Hepatocyte (in vitro differentiated cells): ENCODE measurements around the gene PNMA8C. TPM values are rescaled to one million over a fixed set of nuclear protein-coding genes. Genes with fewer than 3 reads are reported as not detected.

ENCODE experiments used
- DNase-seq: peaks from one replicate; pipeline ENCODE4 v3.0.0-alpha.2; 2016; ENCODE audit warnings: low spot score
- H2AFZ ChIP-seq: fragments of 200-600 bp; sonication (generic); 2 replicates; pipeline ENCODE4 v1.6.0; 2016; ENCODE audit warnings: antibody characterized with exemption, mild to moderate bottlenecking
- H3K27ac ChIP-seq: fragments of 200-600 bp; sonication (generic); 2 replicates; pipeline ENCODE4 v1.5.1; 2016; ENCODE audit warnings: mild to moderate bottlenecking
- H3K27me3 ChIP-seq: fragments of 200-600 bp; sonication (generic); 2 replicates; pipeline ENCODE4 v1.6.1; 2016
- H3K36me3 ChIP-seq: fragments of 200-600 bp; sonication (generic); replicated peaks from 2 replicates; pipeline ENCODE4 v1.5.1; 2016; ENCODE audit warnings: low read depth; ENCODE audit not compliant: insufficient read depth
- H3K4me1 ChIP-seq: fragments of 200-600 bp; sonication (generic); 2 replicates; pipeline ENCODE4 v1.5.1; 2016; ENCODE audit warnings: mild to moderate bottlenecking, moderate library complexity; ENCODE audit not compliant: insufficient read depth
- H3K4me2 ChIP-seq: fragments of 200-600 bp; sonication (generic); 2 replicates; pipeline ENCODE4 v1.6.0; 2016
- H3K4me3 ChIP-seq: fragments of 200-600 bp; sonication (generic); 2 replicates; pipeline ENCODE4 v1.5.1; 2016; ENCODE audit warnings: mild to moderate bottlenecking
- H3K79me2 ChIP-seq: fragments of 200-600 bp; sonication (generic); 2 replicates; pipeline ENCODE4 v1.6.0; 2017; ENCODE audit warnings: mild to moderate bottlenecking
- H3K9me2 ChIP-seq: fragments of 200-600 bp; sonication (generic); replicated peaks from 2 replicates; pipeline ENCODE4 v1.6.0; 2017; ENCODE audit warnings: mild to moderate bottlenecking; ENCODE audit not compliant: insufficient read depth
- H3K9me3 ChIP-seq: fragments of 200-600 bp; sonication (generic); 2 replicates; pipeline ENCODE4 v1.5.1; 2016; ENCODE audit warnings: low read depth, mild to moderate bottlenecking
- H4K20me1 ChIP-seq: fragments of 200-600 bp; sonication (generic); 2 replicates; pipeline ENCODE4 v1.6.0; 2016; ENCODE audit warnings: mild to moderate bottlenecking; ENCODE audit not compliant: insufficient read depth, poor library complexity, severe bottlenecking
- CTCF ChIP-seq: fragments of 200-600 bp; sonication (generic); IDR thresholded peaks from 2 replicates; pipeline ENCODE4 v1.5.1; 2016; ENCODE audit warnings: antibody characterized with exemption, mild to moderate bottlenecking; ENCODE audit not compliant: poor library complexity
- EZH2 ChIP-seq: fragments of 200-600 bp; sonication (generic); IDR thresholded peaks from 2 replicates; pipeline ENCODE4 v1.6.1; 2016; ENCODE audit warnings: antibody characterized with exemption, mild to moderate bottlenecking, borderline replicate concordance
- EZH2phosphoT487 ChIP-seq: fragments of 200-600 bp; sonication (generic); IDR thresholded peaks from one replicate; pipeline ENCODE4 v1.6.1; 2018; ENCODE audit warnings: antibody characterized with exemption, mild to moderate bottlenecking, low read depth, moderate library complexity; ENCODE audit not compliant: unreplicated experiment, severe bottlenecking
- WGBS: methylation state at CpG from one replicate; pipeline ENCODE4 v1.1.6; 2016; ENCODE audit warnings: low lambda C conversion rate; ENCODE audit errors: missing lambda C conversion rate; 5-methylcytosine and 5-hydroxymethylcytosine counted together
- polyA plus RNA-seq: library from polyadenylated mRNA; unstranded; fragments of >200 nt; fragmentation: Nextera tagmentation; extraction: Ambion mirVana; gene quantifications from 2 replicates; pipeline ENCODE4 v1.2.1, GENCODE V29; 2016
- total RNA-seq: library from RNA; depleted of rRNA; stranded (reverse); fragments of >200 nt; gene quantifications from 2 replicates; pipeline ENCODE4 v1.2.3, GENCODE V29; 2014

PNMA8C gene
- total and polyA plus RNA-seq, 2 experiments from 2014 or later: 0.27 TPM; not detected in 1

- Histone ChIP-seq H3K27ac (peak overlapping the region; percentile 89), H3K79me2 (peaks cover 38% of the 10 kb centered on the region), H3K36me3 (no peaks in the 10 kb centered on the region), H3K4me1 (peaks cover 59% of the 10 kb centered on the region), H3K9me3 (no peaks in the 10 kb centered on the region), H2AFZ (no peak overlapping the region), H3K27me3 (no peaks in the 10 kb centered on the region), H4K20me1 (peaks cover 21% of the 10 kb centered on the region), H3K9me2 (no peaks in the 10 kb centered on the region), H3K4me3 (no peak overlapping the region), H3K4me2 (peak overlapping the region; percentile 79)
- TF ChIP-seq CTCF: no peak
- TF ChIP-seq EZH2phosphoT487: no peak
- TF ChIP-seq EZH2: no peak
- WGBS: 43% methylated on average over 23 of the region's 23 CpGs
- DNase-seq: peak; percentile 6
Observed at GRCh38 chr19:46407856-46408663, 20.7 kb downstream of the PNMA8C start.

GRCh38 chr19:46406976-46407375, 21.8 kb downstream of the PNMA8C start:
- H3K9me3 ChIP-seq: no peaks in the 10 kb centered on the region
- WGBS: 5% methylated on average over 6 of the region's 6 CpGs
- peaks cover 27% of the 10 kb centered on the region for H3K79me2 ChIP-seq
- no peaks in the 10 kb centered on the region for H3K36me3 ChIP-seq
- H2AFZ ChIP-seq: no peak overlapping the region
- peak overlapping the region; percentile 56 for H3K4me2 ChIP-seq
- H3K9me2 ChIP-seq: no peaks in the 10 kb centered on the region
- H3K4me1 ChIP-seq: peaks cover 59% of the 10 kb centered on the region
- peak; percentile 28 for DNase-seq
- no peak overlapping the region for H3K27ac ChIP-seq
- no peaks in the 10 kb centered on the region for H3K27me3 ChIP-seq
- peaks cover 21% of the 10 kb centered on the region for H4K20me1 ChIP-seq
- H3K4me3 ChIP-seq: no peak overlapping the region
- TF ChIP-seq EZH2phosphoT487 (no peak), EZH2 (no peak), CTCF (no peak)

GRCh38 chr19:46404753-46405468, 23.8 kb downstream of the PNMA8C start:
- Histone ChIP-seq H3K27ac (peak overlapping the region; percentile 96), H3K4me2 (peak overlapping the region; percentile 96), H3K27me3 (no peaks in the 10 kb centered on the region), H3K4me1 (peaks cover 42% of the 10 kb centered on the region), H3K79me2 (peaks cover 10% of the 10 kb centered on the region), H3K36me3 (no peaks in the 10 kb centered on the region), H3K9me3 (no peaks in the 10 kb centered on the region), H2AFZ (peak overlapping the region; percentile 81), H3K4me3 (peak overlapping the region; percentile 38), H4K20me1 (peaks cover 1% of the 10 kb centered on the region), H3K9me2 (no peaks in the 10 kb centered on the region)
- DNase-seq: peak; percentile 85
- no peak for TF ChIP-seq EZH2
- peak; percentile 53 for TF ChIP-seq CTCF
- WGBS: 21% methylated on average over 39 of the region's 41 CpGs
